ENCODE measurements around the gene HMGCS1. TPM values are rescaled to one million over a fixed set of nuclear protein-coding genes. Genes with fewer than 3 reads are reported as not detected.
A peak's percentile ranks its signal among the peaks of the same experiment; 100 is the strongest.
"Not testable (repeated sequence)": the region's sequence is repeated elsewhere in the genome, so short reads cannot be mapped to it uniquely, and the experiment has no call there.

HMGCS1 gene
- total RNA-seq, 1 donor from 2014 or later = 36.5 TPM

DNA sequence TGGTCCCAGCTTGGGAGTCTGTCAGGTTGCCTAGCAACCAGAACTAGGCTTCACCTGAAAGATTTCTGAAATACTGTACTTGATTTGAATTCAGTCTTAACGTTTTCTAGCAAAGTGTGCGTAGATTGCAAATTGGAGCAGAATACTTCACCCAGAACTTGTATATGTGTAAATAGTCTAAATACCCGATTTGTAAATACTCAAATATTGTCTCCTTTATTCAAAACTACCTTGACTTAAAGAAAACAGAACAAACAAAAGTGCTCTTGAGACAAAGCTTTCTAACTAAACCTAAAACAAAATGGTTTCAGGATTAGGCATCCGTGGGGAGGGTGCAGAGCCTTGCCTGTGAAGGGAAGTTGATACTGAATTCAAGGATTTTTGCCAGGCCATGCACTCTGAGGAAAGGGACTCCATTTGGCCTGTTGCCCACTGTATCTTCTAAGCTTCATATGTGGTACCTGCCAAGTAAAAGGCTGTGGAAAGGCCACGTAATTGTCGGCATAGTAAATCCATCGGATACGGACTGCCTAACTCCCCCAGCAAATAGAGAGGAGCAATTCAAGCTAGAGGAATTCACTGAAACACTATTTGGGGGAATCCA lies 744 bp upstream of the HMGCS1 start:
- TF ChIP-seq, protein P1, sequence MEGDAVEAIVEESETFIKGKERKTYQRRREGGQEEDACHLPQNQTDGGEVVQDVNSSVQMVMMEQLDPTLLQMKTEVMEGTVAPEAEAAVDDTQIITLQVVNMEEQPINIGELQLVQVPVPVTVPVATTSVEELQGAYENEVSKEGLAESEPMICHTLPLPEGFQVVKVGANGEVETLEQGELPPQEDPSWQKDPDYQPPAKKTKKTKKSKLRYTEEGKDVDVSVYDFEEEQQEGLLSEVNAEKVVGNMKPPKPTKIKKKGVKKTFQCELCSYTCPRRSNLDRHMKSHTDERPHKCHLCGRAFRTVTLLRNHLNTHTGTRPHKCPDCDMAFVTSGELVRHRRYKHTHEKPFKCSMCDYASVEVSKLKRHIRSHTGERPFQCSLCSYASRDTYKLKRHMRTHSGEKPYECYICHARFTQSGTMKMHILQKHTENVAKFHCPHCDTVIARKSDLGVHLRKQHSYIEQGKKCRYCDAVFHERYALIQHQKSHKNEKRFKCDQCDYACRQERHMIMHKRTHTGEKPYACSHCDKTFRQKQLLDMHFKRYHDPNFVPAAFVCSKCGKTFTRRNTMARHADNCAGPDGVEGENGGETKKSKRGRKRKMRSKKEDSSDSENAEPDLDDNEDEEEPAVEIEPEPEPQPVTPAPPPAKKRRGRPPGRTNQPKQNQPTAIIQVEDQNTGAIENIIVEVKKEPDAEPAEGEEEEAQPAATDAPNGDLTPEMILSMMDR (IDR thresholded peaks at IDR 0.05) = no peak
- intact Hi-C loops (cut with DNase I) = loop anchor here (1.0 to 10.0 kb wide), 10 partner anchors 83 to 1495 kb away; partner anchors contain the start of genes C5orf34, MRPS30, NIM1K and RIMOC1
- H3K27me3 ChIP-seq = no peaks in the 10 kb centered on the region
- peaks cover 0 to 6% of the 10 kb centered on the region in 2 donors for H3K4me1 ChIP-seq
- no peak for DNase-seq (ENCODE audit: low spot score in 2 of 2)
- H3K27ac ChIP-seq = peak overlapping the region; percentile 69 to 78
- H3K9me3 ChIP-seq = no peaks in the 10 kb centered on the region
- peak overlapping the region; percentile 42 to 85 for H3K4me3 ChIP-seq
- no peaks in the 10 kb centered on the region for H3K36me3 ChIP-seq

GRCh38 chr5:43312699-43313034 lies 545 bp downstream of the HMGCS1 start:
- Histone ChIP-seq H3K27ac (peak overlapping the region; percentile 92 to 93), H3K4me1 (peaks cover 0 to 9% of the 10 kb centered on the region in 2 donors), H3K9me3 (no peaks in the 10 kb centered on the region), H3K27me3 (no peaks in the 10 kb centered on the region), H3K4me3 (peak overlapping the region; percentile 85 to 94), H3K36me3 (no peaks in the 10 kb centered on the region)
- no peak for DNase-seq (ENCODE audit: low spot score in 2 of 2)
- intact Hi-C loops (cut with DNase I) = loop anchor here (1.0 to 10.0 kb wide), 10 partner anchors 85 to 1496 kb away; partner anchors contain the start of genes C5orf34, MRPS30, NIM1K and RIMOC1
- TF ChIP-seq, protein P1 (IDR thresholded peaks at IDR 0.05) = no peak

DNA sequence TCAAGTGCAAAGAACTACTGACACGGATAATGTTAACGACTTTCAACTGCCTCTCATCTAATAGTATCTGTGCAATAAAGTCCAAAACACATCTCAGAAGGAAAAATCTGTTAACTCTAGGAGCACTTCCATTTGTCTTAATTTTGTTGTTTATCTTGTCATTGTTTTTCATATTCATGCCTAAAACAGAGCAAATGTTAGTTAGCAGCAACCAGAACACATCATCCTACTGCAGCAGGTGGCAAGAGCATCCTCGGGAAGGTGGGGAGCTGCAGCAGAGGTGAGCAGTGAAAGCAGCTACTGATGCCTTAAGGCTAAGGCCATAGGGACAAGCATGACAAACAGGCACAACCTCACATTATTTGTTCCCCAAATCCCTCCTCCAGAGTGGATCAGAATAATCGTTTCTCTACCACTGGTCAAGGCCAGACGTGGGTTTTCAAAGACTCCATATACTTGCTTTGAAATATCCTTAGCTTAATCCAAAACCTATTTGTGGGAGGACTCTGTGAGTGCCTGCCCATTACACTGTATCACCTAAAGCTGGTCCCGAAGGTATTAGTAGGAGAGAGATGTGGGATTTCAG lies 1.0 kb downstream of the HMGCS1 start:
- no peaks in the 10 kb centered on the region for H3K36me3 ChIP-seq
- intact Hi-C loops (cut with DNase I) = loop anchor here (2.0 to 10.0 kb wide), 6 partner anchors 85 to 1497 kb away; partner anchors contain the start of genes C5orf34, MRPS30, NIM1K and RIMOC1
- peak overlapping the region; percentile 92 to 93 for H3K27ac ChIP-seq
- peak overlapping the region; percentile 85 to 94 for H3K4me3 ChIP-seq
- H3K4me1 ChIP-seq = peaks cover 0 to 9% of the 10 kb centered on the region in 2 donors
- H3K27me3 ChIP-seq = no peaks in the 10 kb centered on the region
- TF ChIP-seq, protein P1 (IDR thresholded peaks at IDR 0.05) = no peak
- no peak for DNase-seq (ENCODE audit: low spot score in 2 of 2)
- H3K9me3 ChIP-seq = no peaks in the 10 kb centered on the region

- TF ChIP-seq, protein P1 (IDR thresholded peaks at IDR 0.05) = no peak
- peaks cover 0 to 11% of the 10 kb centered on the region in 2 donors for H3K4me1 ChIP-seq
- no peak overlapping the region for H3K4me3 ChIP-seq
- intact Hi-C loops (cut with DNase I) = loop anchor here (5.0 to 10.0 kb wide), 2 partner anchors 88 to 1405 kb away; partner anchors contain the start of gene RIMOC1
- no peak for DNase-seq (ENCODE audit: low spot score in 2 of 2)
- no peaks in the 10 kb centered on the region for H3K27me3 ChIP-seq
- no peaks in the 10 kb centered on the region for H3K9me3 ChIP-seq
- H3K27ac ChIP-seq = no peak overlapping the region
- H3K36me3 ChIP-seq = no peaks in the 10 kb centered on the region
These were observed 3.6 kb downstream of the HMGCS1 start for GRCh38 chr5:43309637-43310036.

GRCh38 chr5:43309122-43309521 lies 4.1 kb downstream of the HMGCS1 start:
- TF ChIP-seq, protein P1 (IDR thresholded peaks at IDR 0.05) = no peak
- Histone ChIP-seq H3K4me3 (no peak overlapping the region), H3K27ac (no peak overlapping the region), H3K9me3 (no peaks in the 10 kb centered on the region), H3K27me3 (no peaks in the 10 kb centered on the region), H3K36me3 (no peaks in the 10 kb centered on the region), H3K4me1 (peaks cover 0 to 16% of the 10 kb centered on the region in 2 donors)
- DNase-seq (ENCODE audit: low spot score in 2 of 2) = no peak
- intact Hi-C loops (cut with DNase I) = no loop called here

DNA sequence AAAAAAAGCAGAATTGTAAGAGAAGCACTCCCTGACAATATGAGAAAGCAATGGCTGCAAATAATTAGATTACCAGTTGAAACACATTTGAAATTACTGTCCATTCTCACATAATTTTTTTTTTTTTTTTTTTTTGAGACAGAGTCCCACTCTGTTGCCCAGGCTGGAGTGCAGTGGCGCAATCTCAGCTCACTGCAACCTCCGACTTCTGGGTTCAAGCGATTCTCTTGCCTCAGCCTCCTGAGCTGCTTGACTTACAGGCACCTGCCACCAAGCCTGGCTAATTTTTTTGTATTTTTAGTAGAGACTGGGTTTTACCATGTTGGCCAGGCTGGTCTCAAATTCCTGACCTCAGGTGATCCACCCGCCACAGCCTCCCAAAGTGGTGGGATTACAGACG lies 6.3 kb downstream of the HMGCS1 start:
- H3K27me3 ChIP-seq; H3K36me3 ChIP-seq; H3K9me3 ChIP-seq; intact Hi-C loops (cut with DNase I); H3K4me3 ChIP-seq; DNase-seq (ENCODE audit: low spot score in 2 of 2); H3K27ac ChIP-seq: not testable (repeated sequence)
- H3K4me1 ChIP-seq = peaks cover 0 to 13% of the 10 kb centered on the region in 2 donors
